HepG2 (cell line): ENCODE data around the gene MT1M. TPM values are rescaled to one million over a fixed set of nuclear protein-coding genes. Genes with fewer than 3 reads are reported as not detected.

Experiments used
- ATAC-seq: fragments of 200-7000 bp; cut with Tn5 transposase; 3 replicates; pipeline ENCODE4 v1.9.1; 2020; ENCODE audit warnings: mild to moderate bottlenecking, moderate library complexity
- BruUV-seq: library from RNA; stranded (reverse); fragments of 400-500 nt; replicated peaks from 2 replicates; lab custom pipeline; 2021; lab: Mats Ljungman, UMichigan
- CTCF ChIA-PET: fragments of 300-600 bp; formaldehyde crosslinking; extraction: SDS; loops from one replicate; lab custom pipeline; 2021; ENCODE audit warnings: low total read pairs, inconsistent platforms, low intra/inter-chr PET ratio; lab: Yijun Ruan, JAX
- POLR2A ChIA-PET: fragments of 350-600 bp; sonication (Branson Sonifier 250); formaldehyde crosslinking; loops from one replicate; lab custom pipeline; 2020; ENCODE audit warnings: antibody characterized with exemption, inconsistent platforms; lab: Yijun Ruan, JAX
- DNase-seq: peaks from one replicate; pipeline ENCODE4 v3.0.0-alpha.2; 2015; ENCODE audit warnings: low spot score
- FAIRE-seq: peaks from 3 replicates; lab custom pipeline; 2011; peaks lifted over from hg19 to GRCh38; lab: Jason Lieb, UNC
- H2AFZ ChIP-seq: one replicate; pipeline ENCODE4 v1.6.1; 2011; ENCODE audit warnings: low read length, inconsistent platforms
- H3K27ac ChIP-seq: fragments of 300-600 bp; 3 replicates; pipeline ENCODE4 v1.8.0; 2011; ENCODE audit warnings: mixed run types, mild to moderate bottlenecking, mixed read lengths, low read length, inconsistent platforms; ENCODE audit not compliant: insufficient read depth; ENCODE audit errors: extremely low read length
- H3K27me3 ChIP-seq, 2 experiments: fragments of 200-600 bp in 1 of 2; 2 replicates in 1 of 2; 3 replicates in 1 of 2; pipeline versions ENCODE4 v1.6.0 to v1.8.0; 2011; ENCODE audit warnings: low read length in 2 of 2, mild to moderate bottlenecking in 2 of 2, moderate library complexity in 2 of 2, inconsistent platforms in 1 of 2; ENCODE audit not compliant: insufficient read depth in 2 of 2, control insufficient read depth in 1 of 2
- H3K36me3 ChIP-seq, 2 experiments: fragments of 200-600 bp in 1 of 2; replicated peaks in 1 of 2; 2 replicates in 1 of 2; 3 replicates in 1 of 2; pipeline versions ENCODE4 v1.5.1 to v1.8.0; 2011; ENCODE audit warnings: low read length in 2 of 2, inconsistent platforms in 1 of 2; ENCODE audit not compliant: insufficient read depth in 2 of 2, control insufficient read depth in 1 of 2
- H3K4me1 ChIP-seq: 2 replicates; pipeline ENCODE4 v1.5.1; 2012; ENCODE audit warnings: low read length, inconsistent platforms; ENCODE audit not compliant: insufficient read depth
- H3K4me2 ChIP-seq: 2 replicates; pipeline ENCODE4 v1.6.0; 2011; ENCODE audit warnings: low read depth, low read length, inconsistent platforms
- H3K4me3 ChIP-seq, 3 experiments: fragments of 200-600 bp in 1 of 3; sonication (generic), shearing (Covaris generic) in 1 of 3; replicated peaks in 1 of 3; 2 replicates each; pipeline ENCODE4 v1.5.1; 2011 to 2016; ENCODE audit warnings: low read length in 3 of 3, inconsistent platforms in 2 of 3, low read depth in 2 of 3, mild to moderate bottlenecking in 2 of 3, control low read depth in 1 of 3, mixed read lengths in 1 of 3; ENCODE audit not compliant: insufficient read depth in 1 of 3
- H3K79me2 ChIP-seq: one replicate; pipeline ENCODE4 v1.6.1; 2011; ENCODE audit warnings: low read length, inconsistent platforms; ENCODE audit not compliant: insufficient read depth
- H3K9ac ChIP-seq: 2 replicates; pipeline ENCODE4 v1.6.0; 2011; ENCODE audit warnings: mild to moderate bottlenecking, low read depth, low read length, inconsistent platforms; ENCODE audit not compliant: insufficient read depth
- H3K9me3 ChIP-seq: 2 replicates; pipeline ENCODE4 v1.5.1; 2012; ENCODE audit warnings: mild to moderate bottlenecking, low read length
- H4K20me1 ChIP-seq: 2 replicates; pipeline ENCODE4 v1.6.0; 2011; ENCODE audit warnings: inconsistent platforms, mild to moderate bottlenecking, low read length, moderate library complexity; ENCODE audit not compliant: insufficient read depth
- FOXC1 ChIP-seq: sonication (generic); formaldehyde crosslinking; IDR thresholded peaks from 2 replicates; pipeline ENCODE4 v1.8.0; 2022; ENCODE audit warnings: mild to moderate bottlenecking, missing genetic modification reagents, borderline replicate concordance
- FOXP1 ChIP-seq, 2 experiments: fragments of 450-650 bp in 1 of 2; IDR thresholded peaks; 2 replicates each; pipeline ENCODE4 v1.6.1; 2017 to 2018; ENCODE audit warnings: antibody characterized with exemption in 1 of 2
- HES4 ChIP-seq: sonication (generic); formaldehyde crosslinking; IDR thresholded peaks from 2 replicates; pipeline ENCODE4 v1.9.0; 2021; ENCODE audit warnings: mild to moderate bottlenecking, missing genetic modification reagents, borderline replicate concordance
- HNRNPLL ChIP-seq: fragments of 200-400 bp; formaldehyde crosslinking; IDR thresholded peaks from 2 replicates; pipeline ENCODE4 v1.6.1; 2017; ENCODE audit warnings: mild to moderate bottlenecking, low read depth, low read length; ENCODE audit not compliant: poor library complexity, severe bottlenecking
- KLF13 ChIP-seq: sonication (generic); formaldehyde crosslinking; IDR thresholded peaks from 2 replicates; pipeline ENCODE4 v1.4.0; 2020; ENCODE audit warnings: mild to moderate bottlenecking, missing genetic modification reagents
- MIER2 ChIP-seq: IDR thresholded peaks from 2 replicates; pipeline ENCODE4 v1.6.1; 2016; ENCODE audit warnings: missing biosample characterization, missing genetic modification reagents
- MIXL1 ChIP-seq: IDR thresholded peaks from 2 replicates; pipeline ENCODE4 v1.6.1; 2016
- NKX3-1 ChIP-seq: sonication (generic); formaldehyde crosslinking; IDR thresholded peaks from 2 replicates; pipeline ENCODE4 v1.5.0; 2020; ENCODE audit warnings: missing genetic modification reagents
- PLRG1 ChIP-seq: fragments of 450-650 bp; conservative IDR thresholded peaks from 2 replicates; pipeline ENCODE4 v1.6.1; 2016
- REXO4 ChIP-seq: sonication (generic); formaldehyde crosslinking; IDR thresholded peaks from 2 replicates; pipeline ENCODE4 v1.8.0; 2022; ENCODE audit warnings: missing genetic modification reagents, mild to moderate bottlenecking, borderline replicate concordance
- SCMH1 ChIP-seq: sonication (generic); formaldehyde crosslinking; IDR thresholded peaks from 2 replicates; pipeline ENCODE4 v1.9.0; 2021; ENCODE audit warnings: missing genetic modification reagents, mild to moderate bottlenecking, borderline replicate concordance
- SMAD1 ChIP-seq: sonication (generic); formaldehyde crosslinking; IDR thresholded peaks from 2 replicates; pipeline ENCODE4 v1.4.0; 2020; ENCODE audit warnings: missing genetic modification reagents, low read depth, mild to moderate bottlenecking, borderline replicate concordance
- ZNF121 ChIP-seq: sonication (generic); formaldehyde crosslinking; IDR thresholded peaks from 2 replicates; pipeline ENCODE4 v1.5.0; 2020; ENCODE audit warnings: mild to moderate bottlenecking, missing genetic modification reagents
- ZNF329 ChIP-seq: sonication (generic); formaldehyde crosslinking; IDR thresholded peaks from 2 replicates; pipeline ENCODE4 v1.9.0; 2021; ENCODE audit warnings: low read depth, mild to moderate bottlenecking, missing genetic modification reagents
- ZNF619 ChIP-seq: sonication (generic); formaldehyde crosslinking; IDR thresholded peaks from 2 replicates; pipeline ENCODE4 v1.4.0; 2020; ENCODE audit warnings: mild to moderate bottlenecking, missing genetic modification reagents
- in situ Hi-C: cut with HindIII; loops from 2 replicates; pipeline ENCODE4 v1.10.0; 2017; ENCODE audit warnings: low pct_unique_long_range_greater_than_20kb; ENCODE audit not compliant: extremely low pct_ligation_motif_present
- intact Hi-C: fragments of 100-400 bp; cut with micrococcal nuclease; formaldehyde crosslinking; loops from one replicate; pipeline ENCODE4 v1.10.0; 2022; ENCODE audit not compliant: unreplicated experiment
- polyA plus RNA-seq, 8 experiments: library from polyadenylated mRNA; depleted of rRNA in 3 of 8; stranded (reverse) in 7 of 8; unstranded in 1 of 8; fragments of >200 nt; fragmentation: Illumina TruSeq in 4 of 8; extraction: Trizol in 4 of 8; gene quantifications; 2 replicates each; pipeline versions ENCODE4 v1.2.1 to v1.2.3, GENCODE V29; 2011 to 2016; ENCODE audit warnings: low read depth in 4 of 8, missing spikeins in 1 of 8, mixed read lengths in 1 of 8; ENCODE audit not compliant: insufficient read depth in 1 of 8
- total RNA-seq, 5 experiments: library from RNA; depleted of rRNA; stranded (reverse); fragments of >200 nt; fragmentation: Illumina TruSeq; extraction: Trizol; gene quantifications; 2 replicates each; pipeline ENCODE4 v1.2.3, GENCODE V29; 2016; ENCODE audit warnings: low read depth in 1 of 5
- TF ChIP-seq, protein P1 (sequence below): sonication (generic); formaldehyde crosslinking; IDR thresholded peaks from 2 replicates; pipeline ENCODE4; 2020; ENCODE audit warnings: missing genetic modification reagents, mild to moderate bottlenecking, borderline replicate concordance
- TF ChIP-seq, protein P2 (sequence below): sonication (generic); formaldehyde crosslinking; IDR thresholded peaks from 2 replicates; pipeline ENCODE4 v1.4.0; 2020; ENCODE audit warnings: missing genetic modification reagents

Gene MT1M
- total and polyA plus RNA-seq, 2 of the 13 experiments (the other 11 are each of a cell fraction or from before 2014, with no cell fraction given) = 4.6 TPM; not detected in 1

DNA sequence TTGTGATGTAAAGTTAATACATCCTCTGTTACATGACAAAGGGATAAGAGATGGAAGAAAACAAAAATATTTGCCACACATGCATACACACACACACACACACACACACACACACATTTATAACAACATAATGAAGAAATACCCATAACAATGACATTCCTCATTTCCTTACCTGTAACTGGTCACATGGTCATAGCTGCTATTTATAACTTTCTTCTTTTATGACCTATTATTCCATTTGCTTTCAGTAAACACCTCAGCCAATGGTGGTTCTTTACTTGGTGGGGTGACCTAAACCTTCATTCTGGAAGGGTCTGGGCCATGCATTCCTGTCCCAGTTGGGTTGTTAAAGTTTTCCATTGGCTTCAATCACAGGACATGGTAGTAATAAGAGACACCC, 18.8 kb upstream of the MT1M start:
- ATAC-seq = no peak
- CTCF ChIA-PET = no interaction called here
- intact Hi-C loops = no loop called here
- no peak for TF ChIP-seq NKX3-1 (CRISPR knock-in tag)
- no peak for TF ChIP-seq ZNF619 (CRISPR knock-in tag)
- TF ChIP-seq HNRNPLL = no peak
- TF ChIP-seq, protein P1, sequence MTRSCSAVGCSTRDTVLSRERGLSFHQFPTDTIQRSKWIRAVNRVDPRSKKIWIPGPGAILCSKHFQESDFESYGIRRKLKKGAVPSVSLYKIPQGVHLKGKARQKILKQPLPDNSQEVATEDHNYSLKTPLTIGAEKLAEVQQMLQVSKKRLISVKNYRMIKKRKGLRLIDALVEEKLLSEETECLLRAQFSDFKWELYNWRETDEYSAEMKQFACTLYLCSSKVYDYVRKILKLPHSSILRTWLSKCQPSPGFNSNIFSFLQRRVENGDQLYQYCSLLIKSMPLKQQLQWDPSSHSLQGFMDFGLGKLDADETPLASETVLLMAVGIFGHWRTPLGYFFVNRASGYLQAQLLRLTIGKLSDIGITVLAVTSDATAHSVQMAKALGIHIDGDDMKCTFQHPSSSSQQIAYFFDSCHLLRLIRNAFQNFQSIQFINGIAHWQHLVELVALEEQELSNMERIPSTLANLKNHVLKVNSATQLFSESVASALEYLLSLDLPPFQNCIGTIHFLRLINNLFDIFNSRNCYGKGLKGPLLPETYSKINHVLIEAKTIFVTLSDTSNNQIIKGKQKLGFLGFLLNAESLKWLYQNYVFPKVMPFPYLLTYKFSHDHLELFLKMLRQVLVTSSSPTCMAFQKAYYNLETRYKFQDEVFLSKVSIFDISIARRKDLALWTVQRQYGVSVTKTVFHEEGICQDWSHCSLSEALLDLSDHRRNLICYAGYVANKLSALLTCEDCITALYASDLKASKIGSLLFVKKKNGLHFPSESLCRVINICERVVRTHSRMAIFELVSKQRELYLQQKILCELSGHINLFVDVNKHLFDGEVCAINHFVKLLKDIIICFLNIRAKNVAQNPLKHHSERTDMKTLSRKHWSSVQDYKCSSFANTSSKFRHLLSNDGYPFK (CRISPR knock-in tag) = no peak
- TF ChIP-seq FOXC1 (CRISPR knock-in tag) = no peak
- no peak for TF ChIP-seq PLRG1
- TF ChIP-seq REXO4 = no peak
- no peak for TF ChIP-seq MIER2 (CRISPR knock-in tag)
- TF ChIP-seq ZNF329 = no peak
- no peak for TF ChIP-seq KLF13 (CRISPR knock-in tag)
- no peak for TF ChIP-seq FOXP1 (IDR thresholded peaks at IDR 0.05)
- no peak for TF ChIP-seq FOXP1 (CRISPR knock-in tag; IDR thresholded peaks at IDR 0.05)
- TF ChIP-seq, protein P2, sequence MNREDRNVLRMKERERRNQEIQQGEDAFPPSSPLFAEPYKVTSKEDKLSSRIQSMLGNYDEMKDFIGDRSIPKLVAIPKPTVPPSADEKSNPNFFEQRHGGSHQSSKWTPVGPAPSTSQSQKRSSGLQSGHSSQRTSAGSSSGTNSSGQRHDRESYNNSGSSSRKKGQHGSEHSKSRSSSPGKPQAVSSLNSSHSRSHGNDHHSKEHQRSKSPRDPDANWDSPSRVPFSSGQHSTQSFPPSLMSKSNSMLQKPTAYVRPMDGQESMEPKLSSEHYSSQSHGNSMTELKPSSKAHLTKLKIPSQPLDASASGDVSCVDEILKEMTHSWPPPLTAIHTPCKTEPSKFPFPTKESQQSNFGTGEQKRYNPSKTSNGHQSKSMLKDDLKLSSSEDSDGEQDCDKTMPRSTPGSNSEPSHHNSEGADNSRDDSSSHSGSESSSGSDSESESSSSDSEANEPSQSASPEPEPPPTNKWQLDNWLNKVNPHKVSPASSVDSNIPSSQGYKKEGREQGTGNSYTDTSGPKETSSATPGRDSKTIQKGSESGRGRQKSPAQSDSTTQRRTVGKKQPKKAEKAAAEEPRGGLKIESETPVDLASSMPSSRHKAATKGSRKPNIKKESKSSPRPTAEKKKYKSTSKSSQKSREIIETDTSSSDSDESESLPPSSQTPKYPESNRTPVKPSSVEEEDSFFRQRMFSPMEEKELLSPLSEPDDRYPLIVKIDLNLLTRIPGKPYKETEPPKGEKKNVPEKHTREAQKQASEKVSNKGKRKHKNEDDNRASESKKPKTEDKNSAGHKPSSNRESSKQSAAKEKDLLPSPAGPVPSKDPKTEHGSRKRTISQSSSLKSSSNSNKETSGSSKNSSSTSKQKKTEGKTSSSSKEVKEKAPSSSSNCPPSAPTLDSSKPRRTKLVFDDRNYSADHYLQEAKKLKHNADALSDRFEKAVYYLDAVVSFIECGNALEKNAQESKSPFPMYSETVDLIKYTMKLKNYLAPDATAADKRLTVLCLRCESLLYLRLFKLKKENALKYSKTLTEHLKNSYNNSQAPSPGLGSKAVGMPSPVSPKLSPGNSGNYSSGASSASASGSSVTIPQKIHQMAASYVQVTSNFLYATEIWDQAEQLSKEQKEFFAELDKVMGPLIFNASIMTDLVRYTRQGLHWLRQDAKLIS (CRISPR knock-in tag) = no peak
- no peak for TF ChIP-seq ZNF121
- TF ChIP-seq SMAD1 (CRISPR knock-in tag) = no peak
- TF ChIP-seq MIXL1 (CRISPR knock-in tag) = no peak
- no peak for TF ChIP-seq SCMH1 (CRISPR knock-in tag)
- TF ChIP-seq HES4 = no peak
- TF ChIP-seq, all 625 proteins: peak for 0
- POLR2A ChIA-PET = interaction anchor here (1.5 kb wide), 1 partner anchor 12 kb away, joined by 6 read pairs; the partner anchor contains the start of gene MT1E
- H3K9ac ChIP-seq = no peak overlapping the region
- H3K4me3 ChIP-seq = no peak overlapping the region
- in situ Hi-C loops = no loop called here
- no peaks in the 10 kb centered on the region for H3K79me2 ChIP-seq
- H3K27me3 ChIP-seq = peaks cover 9 to 22% of the 10 kb centered on the region in 2 experiments; a peak in 3 of 5 replicates
- no peaks in the 10 kb centered on the region for H3K36me3 ChIP-seq
- no peak overlapping the region for H3K4me2 ChIP-seq
- H4K20me1 ChIP-seq = no peaks in the 10 kb centered on the region
- H2AFZ ChIP-seq = no peak overlapping the region
- no peak overlapping the region for H3K27ac ChIP-seq
- H3K4me1 ChIP-seq = peaks cover 35% of the 10 kb centered on the region
- no peak for DNase-seq
- no TSS peak for BruUV-seq
- FAIRE-seq = no peak
- no peaks in the 10 kb centered on the region for H3K9me3 ChIP-seq
